Colonic mucosa (tissue), 4 donors: ENCODE measurements around the gene VPS13C. TPM values are rescaled to one million over a fixed set of nuclear protein-coding genes. Genes with fewer than 3 reads are reported as not detected.

Experiments
- DNase-seq: peaks from one replicate; pipeline ENCODE4 v3.0.0-alpha.2; 2020
- H3K27ac ChIP-seq: fragments of 200-600 bp; one replicate; pipeline ENCODE4 v1.8.0; 2021
- H3K27me3 ChIP-seq: fragments of 200-600 bp; one replicate; pipeline ENCODE4 v1.8.0; 2021
- H3K36me3 ChIP-seq: fragments of 200-600 bp; one replicate; pipeline ENCODE4 v1.8.0; 2021
- H3K4me1 ChIP-seq: fragments of 200-600 bp; one replicate; pipeline ENCODE4 v1.8.0; 2021; ENCODE audit warnings: mild to moderate bottlenecking
- H3K4me3 ChIP-seq: fragments of 200-600 bp; one replicate; pipeline ENCODE4 v1.8.0; 2021
- H3K9ac ChIP-seq, 2 donors: one replicate each; pipeline ENCODE4 v1.7.0; 2013; ENCODE audit warnings: control low read depth in 2 of 2, low read depth in 2 of 2, low read length in 2 of 2
- H3K9me3 ChIP-seq: fragments of 200-600 bp; one replicate; pipeline ENCODE4 v1.8.0; 2021
- intact Hi-C: fragments of 100-400 bp; cut with DNase I; formaldehyde crosslinking; loops from one replicate; pipeline ENCODE4 v1.14.1; 2022
- total RNA-seq, 2 donors: library from RNA; stranded (reverse); fragmentation: NEBNext Ultra II Directional in 1 of 2; extraction: Animal tissue kit (Norgen Biotek cat#: 25700) in 1 of 2; gene quantifications; one replicate each; pipeline ENCODE4 v1.2.1, GENCODE V29; 2021
- TF ChIP-seq, protein P1 (sequence below): fragments of 200-600 bp; IDR thresholded peaks from one replicate; pipeline ENCODE4 v1.8.0; 2022; ENCODE audit warnings: antibody characterized with exemption, mild to moderate bottlenecking
- donor health status: healthy.
- donor health status: DM: no; HTN: no; CAD: no.
- donor health status: DM: no; HTN: no; CAD: no.

Gene VPS13C
- total RNA-seq, 2 donors from 2014 or later = 33.9 to 56.5 TPM

DNA sequence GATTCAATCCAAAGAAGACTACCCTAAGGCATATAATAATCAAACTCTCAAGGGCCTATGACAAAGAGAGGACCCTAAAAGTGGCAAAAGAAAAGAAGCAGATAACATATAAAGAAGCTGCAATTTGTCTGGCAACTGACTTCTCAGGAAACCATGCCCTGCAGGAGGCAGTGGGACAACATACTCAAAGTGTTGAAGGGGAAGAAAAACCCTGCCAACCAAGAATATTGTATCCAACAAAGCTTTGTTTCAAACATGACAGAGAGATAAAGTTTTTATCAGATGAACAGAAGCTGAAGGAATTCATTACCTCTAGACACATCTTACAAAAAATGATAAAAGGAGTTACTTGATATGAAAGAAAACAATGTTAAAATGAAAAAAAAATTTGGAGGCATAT, 167.1 kb downstream of the VPS13C start:
- TF ChIP-seq, protein P1, sequence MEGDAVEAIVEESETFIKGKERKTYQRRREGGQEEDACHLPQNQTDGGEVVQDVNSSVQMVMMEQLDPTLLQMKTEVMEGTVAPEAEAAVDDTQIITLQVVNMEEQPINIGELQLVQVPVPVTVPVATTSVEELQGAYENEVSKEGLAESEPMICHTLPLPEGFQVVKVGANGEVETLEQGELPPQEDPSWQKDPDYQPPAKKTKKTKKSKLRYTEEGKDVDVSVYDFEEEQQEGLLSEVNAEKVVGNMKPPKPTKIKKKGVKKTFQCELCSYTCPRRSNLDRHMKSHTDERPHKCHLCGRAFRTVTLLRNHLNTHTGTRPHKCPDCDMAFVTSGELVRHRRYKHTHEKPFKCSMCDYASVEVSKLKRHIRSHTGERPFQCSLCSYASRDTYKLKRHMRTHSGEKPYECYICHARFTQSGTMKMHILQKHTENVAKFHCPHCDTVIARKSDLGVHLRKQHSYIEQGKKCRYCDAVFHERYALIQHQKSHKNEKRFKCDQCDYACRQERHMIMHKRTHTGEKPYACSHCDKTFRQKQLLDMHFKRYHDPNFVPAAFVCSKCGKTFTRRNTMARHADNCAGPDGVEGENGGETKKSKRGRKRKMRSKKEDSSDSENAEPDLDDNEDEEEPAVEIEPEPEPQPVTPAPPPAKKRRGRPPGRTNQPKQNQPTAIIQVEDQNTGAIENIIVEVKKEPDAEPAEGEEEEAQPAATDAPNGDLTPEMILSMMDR = no peak
- Histone ChIP-seq H3K27ac (no peak overlapping the region), H3K27me3 (no peaks in the 10 kb centered on the region), H3K9me3 (no peaks in the 10 kb centered on the region), H3K4me1 (no peaks in the 10 kb centered on the region), H3K4me3 (no peak overlapping the region), H3K36me3 (no peaks in the 10 kb centered on the region), H3K9ac (no peak overlapping the region)
- DNase-seq = no peak
- intact Hi-C loops = no loop called here

- Histone ChIP-seq H3K27ac (no peak overlapping the region), H3K4me3 (no peak overlapping the region), H3K9ac (no peak overlapping the region), H3K27me3 (no peaks in the 10 kb centered on the region), H3K9me3 (no peaks in the 10 kb centered on the region), H3K4me1 (no peaks in the 10 kb centered on the region), H3K36me3 (no peaks in the 10 kb centered on the region)
- intact Hi-C loops = no loop called here
- DNase-seq = no peak
- TF ChIP-seq, protein P1 = no peak
Observed at GRCh38 chr15:61892140-61892539, 168.1 kb downstream of the VPS13C start.

- Histone ChIP-seq H3K9me3 (no peaks in the 10 kb centered on the region), H3K4me3 (no peak overlapping the region), H3K9ac (no peak overlapping the region), H3K27me3 (no peaks in the 10 kb centered on the region), H3K36me3 (no peaks in the 10 kb centered on the region), H3K4me1 (no peaks in the 10 kb centered on the region), H3K27ac (no peak overlapping the region)
- intact Hi-C loops = no loop called here
- DNase-seq = no peak
- TF ChIP-seq, protein P1 = no peak
Observed at GRCh38 chr15:61890106-61890505, 170.1 kb downstream of the VPS13C start.

GRCh38 chr15:61889706-61890105, 170.5 kb downstream of the VPS13C start:
- TF ChIP-seq, protein P1 = no peak
- no peaks in the 10 kb centered on the region for H3K36me3 ChIP-seq

GRCh38 chr15:61888074-61888780, 172.0 kb downstream of the VPS13C start:
- Histone ChIP-seq H3K36me3 (no peaks in the 10 kb centered on the region), H3K27ac (no peak overlapping the region), H3K9ac (no peak overlapping the region), H3K9me3 (no peaks in the 10 kb centered on the region), H3K4me3 (no peak overlapping the region), H3K27me3 (no peaks in the 10 kb centered on the region), H3K4me1 (no peaks in the 10 kb centered on the region)
- intact Hi-C loops = no loop called here
- TF ChIP-seq, protein P1 = no peak
- no peak for DNase-seq

More at GRCh38 chr15:61889706-61890105, 170.5 kb downstream of the VPS13C start:
- no peak overlapping the region for H3K4me3 ChIP-seq
- DNase-seq = no peak
- no peaks in the 10 kb centered on the region for H3K27me3 ChIP-seq
- no peak overlapping the region for H3K27ac ChIP-seq
- H3K4me1 ChIP-seq = no peaks in the 10 kb centered on the region
- intact Hi-C loops = no loop called here
- H3K9ac ChIP-seq = no peak overlapping the region
- no peaks in the 10 kb centered on the region for H3K9me3 ChIP-seq
